ENCODE data around the gene TLX2. TPM values are rescaled to one million over a fixed set of nuclear protein-coding genes. Genes with fewer than 3 reads are reported as not detected.

TLX2 gene
- total and polyA plus RNA-seq, 2 of the 13 experiments (the other 11 are each of a cell fraction or from before 2014, with no cell fraction given): 0.05 to 0.20 TPM

GRCh38 chr2:74564222-74564621 is 50.0 kb downstream of the TLX2 start (continued):
- TF ChIP-seq AKNA (CRISPR knock-in tag; IDR thresholded peaks at IDR 0.05; ENCODE audit: borderline replicate concordance): no peak

GRCh38 chr2:74566076-74566753 is 52.0 kb downstream of the TLX2 start:
- Histone ChIP-seq H3K27me3 (ENCODE audit: control insufficient read depth in 1 of 2, insufficient read depth in 2 of 2, low read length in 2 of 2) (peaks cover 0 to 55% of the 10 kb centered on the region in 2 experiments; a peak in 4 of 5 replicates), H3K4me1 (ENCODE audit: insufficient read depth, low read length) (no peaks in the 10 kb centered on the region), H3K4me3 (replicated peaks in 1 of 3; ENCODE audit: insufficient read depth in 1 of 3, low read depth in 2 of 3, low read length in 3 of 3) (no peak overlapping the region), H3K79me2 (ENCODE audit: insufficient read depth, low read length) (no peaks in the 10 kb centered on the region), H3K27ac (ENCODE audit: extremely low read length, insufficient read depth, low read length) (no peak overlapping the region), H3K36me3 (replicated peaks in 1 of 2; ENCODE audit: control insufficient read depth in 1 of 2, insufficient read depth in 2 of 2, low read length in 2 of 2) (no peaks in the 10 kb centered on the region), H2AFZ (ENCODE audit: low read length) (no peak overlapping the region), H3K4me2 (ENCODE audit: low read depth, low read length) (no peak overlapping the region), H4K20me1 (ENCODE audit: insufficient read depth, low read length) (no peaks in the 10 kb centered on the region), H3K9ac (ENCODE audit: insufficient read depth, low read depth, low read length) (no peak overlapping the region), H3K9me3 (ENCODE audit: low read length) (no peaks in the 10 kb centered on the region)
- ChIA-PET CTCF (ENCODE audit: low intra/inter-chr PET ratio, low total read pairs) (no interaction called here), POLR2A (no interaction called here)
- intact Hi-C loops (cut with micrococcal nuclease; ENCODE audit: unreplicated experiment): no loop called here
- WGBS (ENCODE audit: low lambda C conversion rate): 11% methylated on average over 7 of the region's 7 CpGs
- FAIRE-seq (no peak), ATAC-seq (no peak), DNase-seq (ENCODE audit: low spot score) (no peak)
- BruUV-seq (replicated peaks): no TSS peak
- in situ Hi-C loops (cut with HindIII; ENCODE audit: extremely low pct_ligation_motif_present, low pct_unique_long_range_greater_than_20kb): no loop called here
- no peak for TF ChIP-seq SIX4 (CRISPR knock-in tag; IDR thresholded peaks at IDR 0.05)
- no peak for TF ChIP-seq ZBTB49 (CRISPR knock-in tag; IDR thresholded peaks at IDR 0.05; ENCODE audit: borderline replicate concordance)
- no peak for TF ChIP-seq ZNF749 (CRISPR knock-in tag; IDR thresholded peaks at IDR 0.05; ENCODE audit: borderline replicate concordance)
- no peak for TF ChIP-seq GPN1 (CRISPR knock-in tag; IDR thresholded peaks at IDR 0.05; ENCODE audit: borderline replicate concordance)
- no peak for TF ChIP-seq TAF15 (IDR thresholded peaks at IDR 0.05; ENCODE audit: low read depth, low read length, poor library complexity, severe bottlenecking)
- TF ChIP-seq RNF2 (conservative IDR thresholded peaks at IDR 0.05; ENCODE audit: low read depth): no peak
- TF ChIP-seq AHDC1 (CRISPR knock-in tag; IDR thresholded peaks at IDR 0.05; ENCODE audit: borderline replicate concordance): no peak
- no peak for TF ChIP-seq ATRX (CRISPR knock-in tag; IDR thresholded peaks at IDR 0.05; ENCODE audit: borderline replicate concordance)

Measured in HepG2 (cell line).